Neural cell (in vitro differentiated cells): Measurements from ENCODE around the gene LNP1. TPM values are rescaled to one million over a fixed set of nuclear protein-coding genes. Genes with fewer than 3 reads are reported as not detected.

Experiments
- H2AFZ ChIP-seq: fragments of 200-600, 300-800 bp; sonication (generic), shearing (Covaris generic); 2 replicates; pipeline ENCODE4 v1.6.0; 2014; ENCODE audit warnings: low read depth, mild to moderate bottlenecking, antibody characterized with exemption, low read length, moderate library complexity
- H3F3A ChIP-seq: fragments of 200-600 bp; shearing (Covaris generic); 2 replicates; pipeline ENCODE4 v1.6.1; 2016; ENCODE audit warnings: mild to moderate bottlenecking, moderate library complexity, mixed read lengths, antibody characterized with exemption, low read length; ENCODE audit not compliant: insufficient read depth, poor library complexity, severe bottlenecking
- H3K27ac ChIP-seq: fragments of 200-600, 300-800 bp; sonication (generic), shearing (Covaris generic); 2 replicates; pipeline ENCODE4 v1.5.1; 2014; ENCODE audit warnings: mild to moderate bottlenecking, low read length, moderate library complexity
- H3K27me3 ChIP-seq: fragments of 300-800, 200-600 bp; sonication (generic), shearing (Covaris generic); 2 replicates; pipeline ENCODE4 v1.6.0; 2014; ENCODE audit warnings: mild to moderate bottlenecking, low read depth, low read length, moderate library complexity; ENCODE audit not compliant: insufficient read depth
- H3K36me3 ChIP-seq: fragments of 300-800, 200-600 bp; sonication (generic), shearing (Covaris generic); 2 replicates; pipeline ENCODE4 v1.5.1; 2014; ENCODE audit warnings: mild to moderate bottlenecking, antibody characterized with exemption, low read length, moderate library complexity; ENCODE audit not compliant: insufficient read depth
- H3K4me2 ChIP-seq: fragments of 300-800, 200-600 bp; sonication (generic), shearing (Covaris generic); 2 replicates; pipeline ENCODE4 v1.6.0; 2014; ENCODE audit warnings: mild to moderate bottlenecking, low read length
- H3K4me3 ChIP-seq: fragments of 300-800, 200-600 bp; sonication (generic), shearing (Covaris generic); 2 replicates; pipeline ENCODE4 v1.5.1; 2014; ENCODE audit warnings: mild to moderate bottlenecking, low read length, moderate library complexity
- H3K79me2 ChIP-seq: fragments of 200-600 bp; shearing (Covaris generic); replicated peaks from 2 replicates; pipeline ENCODE4 v1.6.0; 2014; ENCODE audit warnings: mild to moderate bottlenecking, low read length, moderate library complexity; ENCODE audit not compliant: insufficient read depth
- H3K9ac ChIP-seq: fragments of 300-800, 200-600 bp; sonication (generic), shearing (Covaris generic); 2 replicates; pipeline ENCODE4 v1.6.1; 2016; ENCODE audit warnings: mild to moderate bottlenecking, low read length, mixed read lengths
- H3K9me2 ChIP-seq: fragments of 200-600 bp; shearing (Covaris generic); 2 replicates; pipeline ENCODE4 v1.6.1; 2016; ENCODE audit warnings: mild to moderate bottlenecking, low read length, mixed read lengths; ENCODE audit not compliant: insufficient read depth
- H3K9me3 ChIP-seq: fragments of 200-600, 300-800 bp; sonication (generic), shearing (Covaris generic); 2 replicates; pipeline ENCODE4 v1.6.1; 2016; ENCODE audit warnings: mild to moderate bottlenecking, mixed run types, low read length, moderate library complexity, mixed read lengths
- H4K20me1 ChIP-seq: fragments of 200-600 bp; shearing (Covaris generic); 2 replicates; pipeline ENCODE4 v1.6.1; 2016; ENCODE audit warnings: mild to moderate bottlenecking, mixed run types; ENCODE audit not compliant: insufficient read depth
- EP300 ChIP-seq: fragments of 450-650 bp; conservative IDR thresholded peaks from 2 replicates; pipeline ENCODE4 v1.6.1; 2014; ENCODE audit warnings: antibody characterized with exemption, mild to moderate bottlenecking, moderate library complexity; ENCODE audit not compliant: poor library complexity, severe bottlenecking
- EZH2 ChIP-seq: fragments of 200-600, 300-800 bp; shearing (Covaris generic), sonication (generic); IDR thresholded peaks from 2 replicates; pipeline ENCODE4 v1.6.1; 2014; ENCODE audit warnings: antibody characterized with exemption, low read length, borderline replicate concordance, mild to moderate bottlenecking; ENCODE audit not compliant: insufficient read depth, poor library complexity, severe bottlenecking
- MXI1 ChIP-seq: fragments of 450-650 bp; conservative IDR thresholded peaks from 2 replicates; pipeline ENCODE4 v1.6.1; 2014; ENCODE audit warnings: antibody characterized with exemption, mild to moderate bottlenecking; ENCODE audit not compliant: poor library complexity, severe bottlenecking
- POLR2AphosphoS5 ChIP-seq: IDR thresholded peaks from 2 replicates; pipeline ENCODE4 v1.6.1; 2012
- RAD21 ChIP-seq: fragments of 450-650 bp; conservative IDR thresholded peaks from 2 replicates; pipeline ENCODE4 v1.6.1; 2014; ENCODE audit warnings: antibody characterized with exemption, mild to moderate bottlenecking, moderate library complexity
- REST ChIP-seq: IDR thresholded peaks from 2 replicates; pipeline ENCODE4 v1.6.1; 2012; ENCODE audit warnings: borderline replicate concordance
- TAF1 ChIP-seq: IDR thresholded peaks from 2 replicates; pipeline ENCODE4 v1.6.1; 2012; ENCODE audit warnings: low read depth
- polyA plus RNA-seq: library from polyadenylated mRNA; depleted of rRNA; stranded (reverse); fragments of >200 nt; gene quantifications from 2 replicates; pipeline ENCODE4 v1.2.3, GENCODE V29; 2014
- TF ChIP-seq, protein P1 (sequence below): fragments of 450-650 bp; IDR thresholded peaks from 2 replicates; pipeline ENCODE4 v1.5.1; 2014; ENCODE audit warnings: antibody characterized with exemption, mild to moderate bottlenecking, moderate library complexity; ENCODE audit not compliant: poor library complexity, severe bottlenecking

The LNP1 gene
- polyA plus RNA-seq, 1 donor from 2014 or later: 19.2 TPM

DNA sequence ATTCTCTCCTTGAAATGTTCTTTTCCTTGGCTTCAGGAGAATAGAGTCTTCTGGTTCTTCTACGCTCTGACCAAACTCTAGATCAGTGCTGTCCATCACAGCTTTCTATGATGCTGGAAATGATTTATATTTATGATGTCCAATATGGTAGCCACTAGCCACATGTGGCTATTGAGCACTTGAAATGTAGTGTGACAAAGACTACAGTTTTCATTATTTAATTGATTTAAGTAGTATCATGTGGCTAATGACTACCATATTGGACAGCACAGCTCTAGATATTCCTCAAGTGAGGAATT lies 2.9 kb downstream of the LNP1 start:
- no peak overlapping the region for H2AFZ ChIP-seq
- H3K4me3 ChIP-seq: peak overlapping the region; percentile 86
- H3K79me2 ChIP-seq: peaks cover 38% of the 10 kb centered on the region
- H3K27me3 ChIP-seq: no peaks in the 10 kb centered on the region
- H3K36me3 ChIP-seq: no peaks in the 10 kb centered on the region
- no peaks in the 10 kb centered on the region for H3K9me3 ChIP-seq
- H3K4me2 ChIP-seq: peak overlapping the region; percentile 59
- H3K9ac ChIP-seq: no peak overlapping the region
- peaks cover 4% of the 10 kb centered on the region for H3F3A ChIP-seq
- no peaks in the 10 kb centered on the region for H4K20me1 ChIP-seq
- no peak overlapping the region for H3K27ac ChIP-seq
- TF ChIP-seq EZH2 (no peak), RAD21 (no peak), EP300 (no peak)
- TF ChIP-seq, protein P1, sequence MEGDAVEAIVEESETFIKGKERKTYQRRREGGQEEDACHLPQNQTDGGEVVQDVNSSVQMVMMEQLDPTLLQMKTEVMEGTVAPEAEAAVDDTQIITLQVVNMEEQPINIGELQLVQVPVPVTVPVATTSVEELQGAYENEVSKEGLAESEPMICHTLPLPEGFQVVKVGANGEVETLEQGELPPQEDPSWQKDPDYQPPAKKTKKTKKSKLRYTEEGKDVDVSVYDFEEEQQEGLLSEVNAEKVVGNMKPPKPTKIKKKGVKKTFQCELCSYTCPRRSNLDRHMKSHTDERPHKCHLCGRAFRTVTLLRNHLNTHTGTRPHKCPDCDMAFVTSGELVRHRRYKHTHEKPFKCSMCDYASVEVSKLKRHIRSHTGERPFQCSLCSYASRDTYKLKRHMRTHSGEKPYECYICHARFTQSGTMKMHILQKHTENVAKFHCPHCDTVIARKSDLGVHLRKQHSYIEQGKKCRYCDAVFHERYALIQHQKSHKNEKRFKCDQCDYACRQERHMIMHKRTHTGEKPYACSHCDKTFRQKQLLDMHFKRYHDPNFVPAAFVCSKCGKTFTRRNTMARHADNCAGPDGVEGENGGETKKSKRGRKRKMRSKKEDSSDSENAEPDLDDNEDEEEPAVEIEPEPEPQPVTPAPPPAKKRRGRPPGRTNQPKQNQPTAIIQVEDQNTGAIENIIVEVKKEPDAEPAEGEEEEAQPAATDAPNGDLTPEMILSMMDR: no peak
- no peaks in the 10 kb centered on the region for H3K9me2 ChIP-seq

GRCh38 chr3:100407164-100407563 lies 5.8 kb downstream of the LNP1 start:
- Histone ChIP-seq H3K9me2 (no peaks in the 10 kb centered on the region), H3K9ac (no peak overlapping the region), H3K79me2 (peaks cover 24% of the 10 kb centered on the region), H3K4me2 (no peak overlapping the region), H3K4me3 (peak overlapping the region; percentile 6), H3K27ac (peak overlapping the region; percentile 23), H3K9me3 (no peaks in the 10 kb centered on the region), H3F3A (no peaks in the 10 kb centered on the region), H3K36me3 (no peaks in the 10 kb centered on the region), H4K20me1 (no peaks in the 10 kb centered on the region), H2AFZ (no peak overlapping the region), H3K27me3 (no peaks in the 10 kb centered on the region)
- no peak for TF ChIP-seq MXI1
- peak; percentile 18 for TF ChIP-seq EP300
- TF ChIP-seq EZH2: no peak
- no peak for TF ChIP-seq POLR2AphosphoS5

DNA sequence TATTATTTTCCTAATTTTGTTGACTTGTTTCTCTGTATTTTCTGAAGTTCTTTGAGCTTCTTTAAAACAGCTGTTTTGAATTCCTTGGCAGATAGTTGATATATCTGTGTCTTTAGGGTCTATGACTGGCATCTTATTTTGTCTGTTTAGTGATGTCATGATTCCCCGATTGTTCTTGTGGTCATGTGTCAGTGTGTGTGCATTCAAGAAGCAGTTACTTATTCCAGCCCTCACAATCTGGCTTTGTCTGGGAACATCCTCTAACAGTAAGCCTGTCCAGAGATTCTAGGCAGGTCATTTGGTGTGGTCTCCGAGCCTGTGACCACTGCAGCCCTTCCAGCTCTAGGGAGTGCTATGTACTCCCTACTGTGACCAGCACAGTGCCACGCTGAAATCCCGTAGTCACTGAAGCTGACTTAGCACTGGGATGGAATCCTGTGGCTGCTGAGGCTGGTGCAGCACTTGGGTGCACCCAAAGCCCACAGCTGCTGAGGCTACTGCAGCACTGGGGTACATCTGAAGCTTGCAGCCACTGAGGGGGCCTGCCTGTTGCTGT lies 6.7 kb downstream of the LNP1 start:
- H3K79me2 ChIP-seq: peaks cover 19% of the 10 kb centered on the region
- H3K36me3 ChIP-seq: no peaks in the 10 kb centered on the region
- no peak overlapping the region for H3K9ac ChIP-seq
- no peak overlapping the region for H3K4me3 ChIP-seq
- TF ChIP-seq EZH2: no peak
- TF ChIP-seq POLR2AphosphoS5: no peak
- TF ChIP-seq MXI1: no peak
- TF ChIP-seq REST: no peak
- TF ChIP-seq, protein P1: no peak
- no peak for TF ChIP-seq TAF1
- no peak for TF ChIP-seq EP300
- no peak for TF ChIP-seq RAD21
- no peaks in the 10 kb centered on the region for H3K9me3 ChIP-seq
- no peaks in the 10 kb centered on the region for H4K20me1 ChIP-seq
- H3K4me2 ChIP-seq: no peak overlapping the region
- H3F3A ChIP-seq: no peaks in the 10 kb centered on the region
- H3K27ac ChIP-seq: peak overlapping the region; percentile 23
- H3K27me3 ChIP-seq: no peaks in the 10 kb centered on the region
- no peak overlapping the region for H2AFZ ChIP-seq
- no peaks in the 10 kb centered on the region for H3K9me2 ChIP-seq
